GM12892 (cell line): Measurements from ENCODE around the gene PPARD.
A peak's percentile ranks its signal among the peaks of the same experiment; 100 is the strongest.
"Not testable (repeated sequence)": the region's sequence is repeated elsewhere in the genome, so short reads cannot be mapped to it uniquely, and the experiment has no call there.

Experiments
- DNase-seq: peaks from one replicate; pipeline ENCODE4 v3.0.0; 2011; ENCODE audit not compliant: insufficient read length
- FAIRE-seq: peaks from 2 replicates; lab custom pipeline; 2011; peaks lifted over from hg19 to GRCh38; lab: Jason Lieb, UNC
- POLR2A ChIP-seq: IDR thresholded peaks from 2 replicates; pipeline ENCODE4 v1.6.1; 2011; ENCODE audit warnings: low read depth, low read length, control low read depth
- POLR2AphosphoS5 ChIP-seq: IDR thresholded peaks from 2 replicates; pipeline ENCODE4 v1.6.1; 2011; ENCODE audit warnings: low read depth, low read length, control low read depth
- TAF1 ChIP-seq: IDR thresholded peaks from 2 replicates; pipeline ENCODE4 v1.6.1; 2011; ENCODE audit warnings: low read depth, mild to moderate bottlenecking, control low read depth, low read length, borderline replicate concordance

PPARD gene

DNA sequence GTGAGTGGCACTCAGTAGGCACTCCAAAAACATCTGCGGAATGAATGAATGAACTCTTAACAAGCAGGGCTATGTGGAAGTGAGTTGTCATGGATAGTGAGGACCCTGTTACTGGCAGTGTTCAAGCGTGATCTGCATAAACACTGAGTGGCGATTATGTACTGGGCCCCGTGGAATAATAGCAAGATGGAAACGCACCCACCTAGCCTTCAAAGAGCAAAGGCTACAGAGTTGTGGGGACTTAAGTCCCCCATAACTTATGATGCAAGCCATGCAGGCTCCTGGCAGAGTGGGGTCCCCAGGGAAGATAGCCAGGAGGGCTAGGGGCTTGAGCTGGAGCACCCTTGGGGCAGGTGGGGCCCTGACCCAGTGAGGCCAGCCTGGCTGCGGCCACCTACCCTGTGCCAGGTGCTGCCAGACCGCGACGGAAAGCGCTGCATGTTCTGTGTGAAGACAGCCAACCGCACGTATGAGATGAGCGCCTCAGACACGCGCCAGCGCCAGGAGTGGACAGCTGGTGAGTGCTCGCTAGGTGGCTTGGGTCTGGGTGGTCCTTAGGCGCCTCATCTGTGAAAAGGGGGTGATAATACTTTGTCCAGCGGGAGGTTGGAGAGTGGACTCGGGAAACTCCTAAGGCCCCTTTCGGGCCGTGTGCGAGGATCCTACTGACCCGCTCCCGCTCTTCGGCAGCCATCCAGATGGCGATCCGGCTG, 24.7 kb upstream of the PPARD start:
- DNase-seq (no peak), FAIRE-seq (no peak)
- no peak for TF ChIP-seq POLR2A
- TF ChIP-seq TAF1 = no peak
- TF ChIP-seq POLR2AphosphoS5 = no peak

DNA sequence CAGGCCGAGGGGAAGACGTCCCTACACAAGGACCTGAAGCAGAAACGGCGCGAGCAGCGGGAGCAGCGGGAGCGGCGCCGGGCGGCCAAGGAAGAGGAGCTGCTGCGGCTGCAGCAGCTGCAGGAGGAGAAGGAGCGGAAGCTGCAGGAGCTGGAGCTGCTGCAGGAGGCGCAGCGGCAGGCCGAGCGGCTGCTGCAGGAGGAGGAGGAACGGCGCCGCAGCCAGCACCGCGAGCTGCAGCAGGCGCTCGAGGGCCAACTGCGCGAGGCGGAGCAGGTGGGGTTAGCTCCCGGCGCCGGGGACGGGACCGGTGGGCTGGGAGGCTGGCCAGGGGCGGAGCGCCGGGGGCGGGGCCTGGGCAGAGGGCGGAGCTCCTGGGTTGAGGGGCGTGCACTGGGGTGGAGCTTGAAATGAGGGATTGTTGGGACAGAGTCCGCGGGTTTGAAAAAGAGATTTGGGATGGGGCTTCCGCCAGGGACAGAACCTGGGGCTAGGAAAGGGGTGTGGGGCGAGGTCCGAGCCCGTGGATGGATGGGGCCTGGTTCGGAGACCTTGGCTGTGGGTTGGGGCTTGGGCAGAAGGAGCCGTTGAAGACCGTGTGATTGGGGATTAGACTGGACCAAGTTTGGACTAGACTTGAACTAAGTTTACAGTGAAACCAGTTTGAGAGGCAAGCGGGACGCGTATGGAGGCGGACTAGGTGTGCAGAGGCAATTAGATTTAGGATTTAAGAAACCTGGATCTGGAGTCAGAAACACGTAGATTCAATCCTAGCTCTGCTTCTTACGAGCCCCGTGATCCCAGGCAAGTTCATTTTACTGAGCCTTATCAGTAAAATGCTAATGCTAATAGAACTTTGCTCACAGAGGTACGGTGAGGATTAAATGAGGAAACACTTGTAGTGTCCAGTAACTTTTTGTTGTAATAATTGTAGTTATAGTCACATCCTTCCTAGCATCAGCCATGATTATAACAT, 23.9 kb upstream of the PPARD start:
- FAIRE-seq (no peak), DNase-seq (no peak)
- no peak for TF ChIP-seq POLR2A
- no peak for TF ChIP-seq POLR2AphosphoS5
- no peak for TF ChIP-seq TAF1

DNA sequence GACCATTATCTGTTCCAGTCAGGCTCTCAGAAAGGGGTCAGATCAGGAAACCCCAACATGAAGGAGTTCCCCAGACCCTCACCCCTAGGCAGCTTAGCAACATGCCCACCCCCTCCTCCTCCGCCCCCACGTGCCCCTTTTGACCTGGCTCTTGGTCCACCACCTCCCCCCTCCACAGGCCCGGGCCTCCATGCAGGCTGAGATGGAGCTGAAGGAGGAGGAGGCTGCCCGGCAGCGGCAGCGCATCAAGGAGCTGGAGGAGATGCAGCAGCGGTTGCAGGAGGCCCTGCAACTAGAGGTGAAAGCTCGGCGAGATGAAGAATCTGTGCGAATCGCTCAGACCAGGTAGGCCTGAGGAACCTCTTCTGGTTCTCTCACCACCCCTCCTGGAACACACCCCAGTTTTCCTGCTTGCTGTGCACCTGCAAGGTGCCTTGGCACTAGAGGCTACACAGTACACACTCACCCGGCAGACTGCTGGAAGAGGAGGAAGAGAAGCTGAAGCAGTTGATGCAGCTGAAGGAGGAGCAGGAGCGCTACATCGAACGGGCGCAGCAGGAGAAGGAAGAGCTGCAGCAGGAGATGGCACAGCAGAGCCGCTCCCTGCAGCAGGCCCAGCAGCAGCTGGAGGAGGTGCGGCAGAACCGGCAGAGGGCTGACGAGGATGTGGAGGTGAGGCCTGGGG, 22.9 kb upstream of the PPARD start:
- TF ChIP-seq POLR2AphosphoS5 (no peak), POLR2A (no peak), TAF1 (no peak)
- DNase-seq = no peak
- no peak for FAIRE-seq

DNA sequence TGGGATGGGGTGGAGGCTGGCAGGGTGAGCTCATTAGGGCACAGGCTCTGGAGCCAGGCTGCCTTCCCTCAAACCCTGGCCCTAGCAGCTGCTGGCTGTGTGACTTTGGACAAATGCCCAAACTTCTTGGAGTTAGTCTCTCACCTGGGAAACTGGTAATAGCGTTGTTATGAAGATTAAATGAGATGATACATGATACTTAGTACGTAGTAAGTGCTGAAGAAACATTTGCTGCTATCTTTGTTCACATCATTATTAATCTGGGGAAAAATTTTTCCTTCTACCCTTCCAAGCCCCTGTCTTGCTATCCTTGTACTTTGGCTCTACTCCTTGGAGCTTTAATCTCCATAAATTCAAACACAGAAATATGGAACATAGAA, 22.3 kb upstream of the PPARD start:
- TF ChIP-seq POLR2A (no peak), POLR2AphosphoS5 (no peak), TAF1 (no peak)

DNA sequence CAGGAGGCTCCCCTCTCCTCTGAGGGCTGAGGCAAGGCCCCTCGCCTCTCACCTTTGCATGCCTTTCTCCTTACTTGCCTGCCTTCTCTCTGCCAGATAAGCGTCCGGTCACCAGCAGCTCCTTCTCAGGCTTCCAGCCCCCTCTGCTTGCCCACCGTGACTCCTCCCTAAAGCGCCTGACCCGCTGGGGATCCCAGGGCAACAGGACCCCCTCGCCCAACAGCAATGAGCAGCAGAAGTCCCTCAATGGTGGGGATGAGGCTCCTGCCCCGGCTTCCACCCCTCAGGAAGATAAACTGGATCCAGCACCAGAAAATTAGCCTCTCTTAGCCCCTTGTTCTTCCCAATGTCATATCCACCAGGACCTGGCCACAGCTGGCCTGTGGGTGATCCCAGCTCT, 21.3 kb upstream of the PPARD start:
- FAIRE-seq (no peak), DNase-seq (no peak)
- TF ChIP-seq POLR2AphosphoS5 = no peak
- no peak for TF ChIP-seq POLR2A
- TF ChIP-seq TAF1 = no peak

More for the DNA sequence above, 22.3 kb upstream of the PPARD start:
- no peak for DNase-seq
- no peak for FAIRE-seq

DNA sequence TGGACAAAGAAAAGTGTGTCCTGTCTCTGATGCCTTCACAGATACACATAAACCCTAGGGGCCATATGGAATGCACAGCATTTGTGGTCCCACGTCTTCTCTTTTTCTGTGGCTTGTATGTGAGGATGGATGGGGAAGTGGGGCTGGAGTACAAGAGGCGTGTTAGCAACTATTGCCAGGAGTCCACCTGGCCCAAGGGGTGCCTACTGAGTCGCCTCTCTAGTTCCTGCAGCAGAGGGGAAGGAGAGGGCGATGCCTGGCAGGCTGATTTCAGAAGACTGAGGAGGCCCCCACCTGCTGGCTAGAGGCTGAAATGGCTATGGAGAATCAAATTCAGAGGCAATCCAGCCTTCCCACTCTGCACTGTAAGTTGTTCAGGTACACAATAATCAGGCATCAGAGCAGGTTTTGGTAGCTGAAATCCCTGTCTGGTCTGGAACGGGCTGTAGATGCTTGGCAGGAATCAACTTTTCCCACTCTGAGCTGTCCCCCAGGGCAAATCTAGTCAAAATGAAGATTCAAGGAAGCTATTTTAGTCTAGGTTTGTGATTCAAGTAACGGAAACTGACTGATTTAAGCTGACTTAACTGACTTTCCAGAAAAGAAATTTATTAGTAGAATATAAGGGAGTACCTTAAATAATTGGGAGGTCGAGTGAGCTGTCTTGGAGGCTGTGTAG, 14.9 kb upstream of the PPARD start:
- peak; percentile 51 for DNase-seq
- FAIRE-seq = no peak
- no peak for TF ChIP-seq POLR2AphosphoS5
- TF ChIP-seq POLR2A = no peak
- no peak for TF ChIP-seq TAF1

DNA sequence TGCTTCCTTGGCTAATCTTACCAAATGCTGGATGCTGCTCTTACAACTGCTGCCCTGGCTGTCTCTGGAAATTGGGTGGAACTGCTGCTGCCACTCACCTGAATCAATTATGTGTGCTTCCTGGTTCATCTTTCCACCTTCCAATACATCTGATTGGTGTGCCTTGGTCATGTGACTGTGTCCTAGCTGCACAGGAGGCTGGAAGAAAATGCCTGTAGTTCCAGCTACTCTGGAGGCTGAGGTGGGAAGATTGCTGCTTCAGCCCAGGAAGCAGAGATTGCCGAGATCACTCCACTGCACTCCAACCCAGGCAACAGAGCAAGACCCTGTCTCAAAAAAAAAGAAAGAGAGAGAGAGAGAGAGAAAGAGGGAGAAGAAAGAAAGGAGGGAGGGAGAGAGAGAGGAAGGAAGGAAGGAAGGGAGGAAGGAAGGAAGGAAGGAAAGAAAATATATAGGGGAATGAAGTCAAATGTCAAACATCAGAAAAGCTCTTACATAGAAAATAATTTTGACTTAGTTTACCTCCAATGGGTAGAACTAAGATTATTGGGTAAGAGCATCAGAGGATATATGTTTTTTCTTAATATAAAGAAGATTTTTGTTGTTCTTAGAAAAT, 14.1 kb upstream of the PPARD start:
- no peak for TF ChIP-seq POLR2A
- no peak for TF ChIP-seq POLR2AphosphoS5
- TF ChIP-seq TAF1 = no peak
- DNase-seq = no peak
- FAIRE-seq = no peak

DNA sequence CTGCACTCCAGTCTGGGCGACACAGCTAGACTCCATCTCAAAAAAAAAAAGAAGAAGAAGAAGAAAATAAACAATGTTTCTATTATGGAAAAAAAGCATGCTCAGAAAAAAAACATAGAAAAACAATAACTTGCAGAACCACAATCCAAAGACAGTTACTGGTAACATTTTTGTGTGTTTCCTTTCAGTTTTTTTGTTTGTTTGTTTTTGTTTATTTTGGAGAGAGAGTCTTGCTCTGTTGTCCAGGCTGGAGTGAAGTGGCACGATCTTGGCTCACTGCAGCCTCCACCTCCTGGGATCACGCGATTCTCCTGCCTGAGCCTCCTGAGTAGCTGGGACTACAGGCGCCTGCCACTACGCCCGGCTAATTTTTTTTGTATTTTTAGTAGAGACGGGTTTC, 13.4 kb upstream of the PPARD start:
- DNase-seq, FAIRE-seq: not testable (repeated sequence)

DNA sequence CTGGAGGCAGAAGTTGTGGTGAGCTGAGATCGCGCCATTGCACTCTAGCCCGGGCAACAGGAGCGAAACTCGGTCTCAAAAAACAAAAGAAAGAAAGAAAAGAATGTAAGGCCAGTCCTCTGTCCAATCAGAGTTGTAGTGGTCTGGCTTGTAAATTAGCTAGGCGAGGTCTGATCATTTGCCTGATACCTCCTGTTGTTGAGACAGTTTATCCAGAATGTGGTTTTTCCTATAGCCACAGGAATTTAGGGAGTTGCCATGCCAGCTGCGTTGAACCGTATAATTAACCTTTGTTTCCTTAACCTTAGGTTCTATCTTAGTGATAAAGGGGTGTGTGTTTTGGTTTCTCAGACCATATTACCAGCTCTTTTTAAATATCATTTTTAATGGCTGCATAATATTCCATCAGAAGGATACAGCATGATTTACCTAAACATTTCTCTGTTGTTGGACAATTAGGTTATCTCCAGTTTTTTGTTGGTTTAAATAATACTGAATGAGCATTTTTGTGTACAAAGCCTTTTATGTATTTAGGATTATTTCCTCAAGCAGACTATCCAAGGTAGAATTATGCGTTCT, 11.7 kb upstream of the PPARD start:
- no peak for DNase-seq
- no peak for FAIRE-seq
- TF ChIP-seq POLR2AphosphoS5 = no peak
- no peak for TF ChIP-seq POLR2A
- no peak for TF ChIP-seq TAF1

DNA sequence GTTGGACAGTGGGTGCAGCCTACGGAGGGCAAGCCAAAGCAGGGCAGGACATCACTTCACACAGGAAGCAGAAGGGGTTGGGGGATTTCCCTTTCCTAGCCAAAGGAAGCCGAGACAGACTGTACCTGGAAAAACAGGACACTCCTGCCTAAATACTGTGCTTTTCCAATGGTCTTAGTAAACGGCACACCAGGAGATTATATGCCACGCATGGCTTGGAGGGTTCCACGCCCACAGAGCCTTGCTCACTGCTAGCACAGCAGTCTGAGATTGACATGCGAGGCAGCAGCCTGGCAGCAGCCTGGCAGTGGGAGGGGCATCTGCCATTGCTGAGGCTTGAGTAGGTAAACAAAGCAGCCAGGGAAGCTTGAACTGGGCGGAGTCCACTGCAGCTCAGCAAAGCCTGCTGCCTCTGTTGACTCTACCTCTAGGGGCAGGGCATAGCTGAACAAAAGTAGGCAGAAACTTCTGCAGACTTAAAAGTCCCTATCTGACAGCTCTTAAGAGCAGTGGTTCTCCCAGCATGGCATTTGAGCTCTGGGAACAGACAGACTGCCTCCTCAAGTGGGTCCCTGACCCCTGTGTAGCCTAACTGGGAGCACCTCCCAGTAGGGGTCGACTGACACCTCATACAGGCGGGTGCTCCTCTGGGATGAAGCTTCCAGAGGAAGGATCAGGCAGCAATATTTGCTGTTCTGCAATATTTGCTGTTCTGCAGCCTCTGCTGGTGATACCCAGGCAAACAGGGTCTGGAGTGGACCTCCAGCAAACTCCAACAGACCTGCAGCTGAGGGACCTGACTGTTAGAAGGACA, 10.1 kb upstream of the PPARD start:
- not testable (repeated sequence) for FAIRE-seq, DNase-seq

DNA sequence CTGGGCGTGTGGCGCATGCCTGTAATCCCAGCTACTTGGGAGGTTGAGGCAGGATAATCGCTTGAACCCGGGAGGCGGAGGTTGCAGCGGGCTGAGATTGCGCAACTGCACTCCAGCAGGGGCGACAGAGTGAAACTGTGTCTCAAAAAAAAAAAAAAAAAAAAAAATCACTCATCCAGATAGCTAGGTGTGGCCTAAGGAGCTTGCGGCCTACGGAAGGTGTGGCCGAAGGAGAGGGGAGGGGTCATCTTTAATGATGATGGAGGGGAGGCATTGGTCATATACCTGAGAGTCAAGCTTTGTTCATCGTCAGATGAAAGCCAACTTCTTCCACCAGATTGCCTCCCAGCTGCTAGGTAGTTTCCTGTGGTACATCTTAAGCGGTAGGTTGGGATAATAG, 801 bp upstream of the PPARD start:
- DNase-seq = no peak
- no peak for TF ChIP-seq POLR2A
- no peak for TF ChIP-seq POLR2AphosphoS5
- no peak for TF ChIP-seq TAF1
- FAIRE-seq = no peak
